Prostate gland (tissue), 2 donors: ENCODE results near the gene PARP1. TPM values are rescaled to one million over a fixed set of nuclear protein-coding genes. Genes with fewer than 3 reads are reported as not detected.

Experiments used
- DNase-seq: peaks from one replicate; pipeline ENCODE4 v3.0.0-alpha.2; 2019; ENCODE audit warnings: low spot score
- H3K27ac ChIP-seq, 2 donors: fragments of 200-600 bp; sonication (generic); 2 replicates each; pipeline ENCODE4 v1.5.1; 2017 to 2019
- H3K27me3 ChIP-seq: fragments of 200-600 bp; sonication (generic); replicated peaks from 2 replicates; pipeline ENCODE4 v1.5.1; 2019; ENCODE audit not compliant: insufficient read depth
- H3K36me3 ChIP-seq, 2 donors: fragments of 200-600 bp; sonication (generic); 1 replicate in 1 of 2; 2 replicates in 1 of 2; pipeline versions ENCODE4 v1.5.1 to v1.8.1; 2017 to 2019
- H3K4me1 ChIP-seq: fragments of 200-600 bp; sonication (generic); replicated peaks from 2 replicates; pipeline ENCODE4 v1.5.1; 2019
- H3K4me3 ChIP-seq, 2 donors: fragments of 200-600 bp; sonication (generic); 2 replicates each; pipeline ENCODE4 v1.5.1; 2017 to 2019
- H3K9me3 ChIP-seq: fragments of 200-600 bp; sonication (generic); 2 replicates; pipeline ENCODE4 v1.5.1; 2017
- POLR2A ChIP-seq: fragments of 450-650 bp; IDR thresholded peaks from one replicate; pipeline ENCODE4 v1.6.1; 2016; ENCODE audit warnings: antibody characterized with exemption, mild to moderate bottlenecking
- POLR2AphosphoS5 ChIP-seq: sonication (generic); formaldehyde crosslinking; IDR thresholded peaks from one replicate; pipeline ENCODE4 v1.6.1; 2017; ENCODE audit warnings: antibody characterized with exemption
- WGBS: methylation state at CpG from one replicate; pipeline ENCODE4 v1.1.5; 2018; 5-methylcytosine and 5-hydroxymethylcytosine counted together
- intact Hi-C: fragments of 100-400 bp; cut with DNase I; formaldehyde crosslinking; loops from one replicate; pipeline ENCODE4 v1.14.2; 2022
- total RNA-seq, 2 donors: library from RNA; depleted of rRNA; stranded (reverse); fragments of >200 nt; gene quantifications; one replicate each; pipeline ENCODE4 v1.1.0, GENCODE V29; 2016
- TF ChIP-seq, protein P1 (sequence below), 4 experiments: fragments of 200-600 bp in 2 of 4; fragments of 450-650 bp in 2 of 4; sonication (generic) in 2 of 4; IDR thresholded peaks; 1 replicate in 3 of 4; 2 replicates in 1 of 4; pipeline ENCODE4 v1.5.1; 2016 to 2019; ENCODE audit warnings: antibody characterized with exemption in 4 of 4, mild to moderate bottlenecking in 2 of 4, moderate library complexity in 2 of 4

The PARP1 gene
- total RNA-seq, 2 donors from 2014 or later = 197 to 212 TPM

DNA sequence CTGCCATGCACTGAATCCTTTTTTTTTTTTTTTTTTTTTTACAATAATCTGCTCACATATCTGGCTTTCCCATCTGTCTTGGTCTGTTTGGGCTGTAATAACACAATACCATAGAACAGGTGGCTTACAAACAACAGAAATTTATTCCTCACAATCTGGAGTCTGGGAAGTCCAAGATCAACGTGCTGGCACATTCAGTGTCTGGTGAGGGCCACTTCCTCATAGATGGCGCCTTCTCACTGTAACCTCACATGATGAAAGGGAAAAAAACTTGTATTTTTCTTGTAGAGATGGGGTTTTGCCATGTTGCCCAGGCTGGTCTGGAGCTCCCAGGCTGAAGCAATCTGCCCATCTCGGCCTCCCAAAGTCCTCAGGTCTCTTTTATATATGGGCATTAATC is 13.0 kb upstream of the PARP1 start:
- no peak overlapping the region for H3K27ac ChIP-seq
- no peak overlapping the region for H3K4me3 ChIP-seq
- DNase-seq = no peak
- WGBS = 73% methylated on average over 3 of the region's 3 CpGs
- intact Hi-C loops = loop anchor here (5.0 to 10.0 kb wide), 3 partner anchors 126 to 214 kb away; partner anchors contain the start of gene STUM
- TF ChIP-seq POLR2AphosphoS5 = no peak
- no peak for TF ChIP-seq POLR2A
- TF ChIP-seq, protein P1, sequence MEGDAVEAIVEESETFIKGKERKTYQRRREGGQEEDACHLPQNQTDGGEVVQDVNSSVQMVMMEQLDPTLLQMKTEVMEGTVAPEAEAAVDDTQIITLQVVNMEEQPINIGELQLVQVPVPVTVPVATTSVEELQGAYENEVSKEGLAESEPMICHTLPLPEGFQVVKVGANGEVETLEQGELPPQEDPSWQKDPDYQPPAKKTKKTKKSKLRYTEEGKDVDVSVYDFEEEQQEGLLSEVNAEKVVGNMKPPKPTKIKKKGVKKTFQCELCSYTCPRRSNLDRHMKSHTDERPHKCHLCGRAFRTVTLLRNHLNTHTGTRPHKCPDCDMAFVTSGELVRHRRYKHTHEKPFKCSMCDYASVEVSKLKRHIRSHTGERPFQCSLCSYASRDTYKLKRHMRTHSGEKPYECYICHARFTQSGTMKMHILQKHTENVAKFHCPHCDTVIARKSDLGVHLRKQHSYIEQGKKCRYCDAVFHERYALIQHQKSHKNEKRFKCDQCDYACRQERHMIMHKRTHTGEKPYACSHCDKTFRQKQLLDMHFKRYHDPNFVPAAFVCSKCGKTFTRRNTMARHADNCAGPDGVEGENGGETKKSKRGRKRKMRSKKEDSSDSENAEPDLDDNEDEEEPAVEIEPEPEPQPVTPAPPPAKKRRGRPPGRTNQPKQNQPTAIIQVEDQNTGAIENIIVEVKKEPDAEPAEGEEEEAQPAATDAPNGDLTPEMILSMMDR (IDR thresholded peaks at IDR 0.05) = no peak
- no peaks in the 10 kb centered on the region for H3K9me3 ChIP-seq
- H3K4me1 ChIP-seq = no peaks in the 10 kb centered on the region
- no peaks in the 10 kb centered on the region for H3K36me3 ChIP-seq
- H3K27me3 ChIP-seq = no peaks in the 10 kb centered on the region

DNA sequence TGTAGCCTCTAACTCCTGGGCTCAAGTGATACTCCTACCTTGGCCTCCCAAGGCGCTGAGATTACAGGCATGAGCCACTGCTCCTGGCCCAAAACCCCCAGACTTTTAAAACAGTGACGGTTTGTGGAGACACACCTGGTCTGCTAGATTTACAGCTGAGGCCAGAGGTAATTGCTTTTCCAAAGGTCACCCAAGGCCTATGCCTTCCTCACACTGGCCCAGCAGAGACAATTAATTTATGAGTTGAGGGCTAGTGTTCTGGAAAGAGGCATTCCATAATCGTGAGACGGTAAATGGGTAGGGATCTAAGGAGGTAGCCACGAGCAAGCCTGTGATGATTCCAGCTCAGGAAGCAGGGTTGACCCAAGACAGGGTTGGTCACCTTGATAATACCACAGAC is 12.4 kb upstream of the PARP1 start:
- no peak for DNase-seq
- WGBS = 98% methylated on average over 5 of the region's 5 CpGs
- Histone ChIP-seq H3K9me3 (no peaks in the 10 kb centered on the region), H3K27ac (no peak overlapping the region), H3K36me3 (no peaks in the 10 kb centered on the region), H3K4me3 (no peak overlapping the region), H3K4me1 (no peaks in the 10 kb centered on the region), H3K27me3 (no peaks in the 10 kb centered on the region)
- intact Hi-C loops = loop anchor here (5.0 to 10.0 kb wide), 3 partner anchors 127 to 214 kb away; partner anchors contain the start of gene STUM
- TF ChIP-seq, protein P1 (IDR thresholded peaks at IDR 0.05) = no peak
- TF ChIP-seq POLR2AphosphoS5 = no peak

DNA sequence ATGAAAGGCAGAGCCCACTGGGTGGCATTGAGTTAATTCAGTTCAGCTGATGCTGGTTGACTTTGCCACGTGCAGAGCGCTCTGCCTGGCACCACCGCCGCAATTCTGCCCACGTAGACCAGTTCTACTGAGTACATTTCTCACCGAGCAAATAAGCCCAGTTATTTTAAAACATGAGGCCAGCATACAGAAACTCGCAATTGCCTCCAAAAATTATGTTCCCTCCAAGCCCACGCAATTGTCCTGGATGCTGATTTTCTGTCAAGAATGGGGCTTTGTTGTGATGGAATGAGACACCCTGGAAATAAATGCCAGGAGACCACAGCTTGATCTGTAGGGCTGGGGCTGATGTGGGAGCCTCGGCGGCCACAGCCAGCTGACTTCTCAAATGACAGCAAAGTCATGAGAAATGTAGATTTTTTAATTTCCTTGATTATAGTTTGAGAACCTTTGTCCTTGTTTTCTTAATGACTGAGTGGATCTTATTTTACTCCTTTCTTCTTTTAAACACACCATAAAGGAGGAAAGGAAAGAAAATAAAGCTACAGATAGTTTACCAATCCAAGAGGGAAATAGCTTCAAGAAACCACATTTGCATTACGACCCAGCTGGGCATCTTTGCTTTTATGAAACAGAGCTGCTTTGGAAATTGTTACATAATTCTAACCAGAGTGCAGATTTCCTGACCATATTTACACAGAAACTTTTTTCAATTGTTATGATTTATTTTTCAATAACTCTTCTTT is 11.6 kb upstream of the PARP1 start:
- Histone ChIP-seq H3K4me1 (no peaks in the 10 kb centered on the region), H3K36me3 (no peaks in the 10 kb centered on the region), H3K27ac (no peak overlapping the region), H3K27me3 (no peaks in the 10 kb centered on the region), H3K9me3 (no peaks in the 10 kb centered on the region), H3K4me3 (no peak overlapping the region)
- DNase-seq = no peak
- WGBS = 69% methylated on average over 11 of the region's 11 CpGs
- TF ChIP-seq POLR2A (no peak), POLR2AphosphoS5 (no peak)
- TF ChIP-seq, protein P1 (IDR thresholded peaks at IDR 0.05) = no peak
- intact Hi-C loops = loop anchor here (5.0 to 10.0 kb wide), 4 partner anchors 128 to 405 kb away; partner anchors contain the start of gene STUM

DNA sequence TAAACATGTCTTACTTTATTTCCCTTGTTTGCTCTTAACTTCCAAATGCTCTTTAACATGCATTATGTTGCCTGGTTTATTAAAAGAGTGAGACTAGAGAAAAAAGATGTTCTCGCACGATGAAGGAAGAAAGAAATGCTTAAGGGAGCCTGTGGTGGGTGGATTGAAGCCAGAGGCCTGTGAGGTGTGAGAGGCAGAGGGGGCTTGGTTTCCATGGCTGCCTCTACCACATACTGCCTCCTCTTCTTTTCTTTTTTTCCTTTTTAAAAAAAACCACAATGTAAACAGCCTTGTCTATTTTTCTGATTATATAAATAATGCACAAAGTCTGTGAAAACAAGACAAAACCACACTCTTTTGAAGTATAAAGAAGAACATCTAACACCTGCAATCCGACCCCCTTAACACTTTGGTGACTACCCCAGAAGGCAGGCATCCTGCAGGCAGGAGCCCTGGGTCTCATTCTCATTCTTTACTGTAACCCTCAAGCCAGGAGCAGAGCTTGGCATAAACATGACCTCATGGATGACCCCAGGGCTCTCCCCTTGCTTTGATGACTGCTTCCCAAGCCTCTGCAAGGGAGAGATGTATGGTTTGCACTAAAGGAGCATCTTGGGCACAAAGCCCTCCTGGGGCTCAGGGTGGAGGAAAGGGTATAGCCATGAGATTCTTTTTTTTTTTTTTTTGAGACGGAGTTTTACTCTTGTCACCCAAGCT is 10.1 kb upstream of the PARP1 start:
- TF ChIP-seq, protein P1 (IDR thresholded peaks at IDR 0.05) = no peak
- TF ChIP-seq POLR2AphosphoS5 = no peak
- TF ChIP-seq POLR2A = no peak
- Histone ChIP-seq H3K27ac (no peak overlapping the region), H3K27me3 (no peaks in the 10 kb centered on the region), H3K9me3 (no peaks in the 10 kb centered on the region), H3K36me3 (no peaks in the 10 kb centered on the region), H3K4me1 (no peaks in the 10 kb centered on the region), H3K4me3 (no peak overlapping the region)
- DNase-seq = no peak
- WGBS = 65% methylated on average over 4 of the region's 4 CpGs
- intact Hi-C loops = loop anchor here (10.0 kb wide), 1 partner anchor 407 kb away; no protein-coding TSS in a partner anchor
